OCI-LY1 (cell line): ENCODE measurements around the gene SENP6.

ENCODE experiments used
- H2AFZ ChIP-seq: fragments of 200-600 bp; sonication (generic), shearing (Covaris generic); 2 replicates; pipeline ENCODE4 v1.6.0; 2014; ENCODE audit warnings: antibody characterized with exemption, mild to moderate bottlenecking, low read length
- H3F3A ChIP-seq: fragments of 200-600 bp; sonication (generic), shearing (Covaris generic); 2 replicates; pipeline ENCODE4 v1.6.0; 2014; ENCODE audit warnings: mild to moderate bottlenecking, antibody characterized with exemption, low read length, moderate library complexity; ENCODE audit not compliant: insufficient read depth
- H3K27ac ChIP-seq: fragments of 200-600 bp; sonication (generic); 2 replicates; pipeline ENCODE4 v1.5.1; 2014; ENCODE audit warnings: low read length, mixed run types, mild to moderate bottlenecking, low read depth; ENCODE audit not compliant: poor library complexity, severe bottlenecking
- H3K27me3 ChIP-seq: fragments of 200-600 bp; sonication (generic); 2 replicates; pipeline ENCODE4 v1.6.0; 2014; ENCODE audit warnings: antibody characterized with exemption, mild to moderate bottlenecking, low read length, moderate library complexity; ENCODE audit not compliant: insufficient read depth
- H3K36me3 ChIP-seq: fragments of 200-600 bp; sonication (generic); 2 replicates; pipeline ENCODE4 v1.6.1; 2014; ENCODE audit warnings: mild to moderate bottlenecking, antibody characterized with exemption, low read length, moderate library complexity, mixed read lengths; ENCODE audit not compliant: insufficient read depth
- H3K4me1 ChIP-seq: fragments of 200-600 bp; sonication (generic); 2 replicates; pipeline ENCODE4 v1.5.1; 2014; ENCODE audit warnings: mild to moderate bottlenecking, low read length, moderate library complexity; ENCODE audit not compliant: insufficient read depth, severe bottlenecking
- H3K4me2 ChIP-seq: fragments of 200-600 bp; sonication (generic), shearing (Covaris generic); 2 replicates; pipeline ENCODE4 v1.6.1; 2014; ENCODE audit warnings: low read length
- H3K4me3 ChIP-seq: fragments of 200-600 bp; sonication (generic); 2 replicates; pipeline ENCODE4 v1.5.1; 2014; ENCODE audit warnings: low read length, low read depth, mild to moderate bottlenecking, mixed read lengths; ENCODE audit not compliant: poor library complexity, severe bottlenecking
- H3K79me2 ChIP-seq: fragments of 200-600 bp; shearing (Covaris generic); 2 replicates; pipeline ENCODE4 v1.6.1; 2016; ENCODE audit warnings: mixed run types, low read length, mixed read lengths; ENCODE audit not compliant: insufficient read depth
- H3K9ac ChIP-seq: fragments of 200-600 bp; sonication (generic), shearing (Covaris generic); 2 replicates; pipeline ENCODE4 v1.6.1; 2014; ENCODE audit warnings: mild to moderate bottlenecking, low read length, mixed read lengths
- H3K9me2 ChIP-seq: fragments of 200-600 bp; sonication (generic), shearing (Covaris generic); 2 replicates; pipeline ENCODE4 v1.6.1; 2014; ENCODE audit warnings: low read depth, mild to moderate bottlenecking, low read length, mixed read lengths
- H3K9me3 ChIP-seq: fragments of 200-600 bp; shearing (Covaris generic); 2 replicates; pipeline ENCODE4 v1.6.1; 2014; ENCODE audit warnings: low read length, mixed read lengths
- H4K20me1 ChIP-seq: fragments of 200-600 bp; sonication (generic), shearing (Covaris generic); 2 replicates; pipeline ENCODE4 v1.6.0; 2016; ENCODE audit warnings: mild to moderate bottlenecking, low read length; ENCODE audit not compliant: insufficient read depth
- EZH2 ChIP-seq: fragments of 200-600 bp; sonication (generic), shearing (Covaris generic); IDR thresholded peaks from 2 replicates; pipeline ENCODE4 v1.8.0; 2017; ENCODE audit warnings: borderline replicate concordance, mixed run types, mild to moderate bottlenecking, antibody characterized with exemption, low read length, moderate library complexity, mixed read lengths
- TF ChIP-seq, protein P1 (sequence below): fragments of 200-600 bp; sonication (generic), shearing (Covaris generic); IDR thresholded peaks from 2 replicates; pipeline ENCODE4 v1.5.1; 2017; ENCODE audit warnings: mild to moderate bottlenecking, antibody characterized with exemption, low read length, moderate library complexity, mixed read lengths

Gene SENP6

DNA sequence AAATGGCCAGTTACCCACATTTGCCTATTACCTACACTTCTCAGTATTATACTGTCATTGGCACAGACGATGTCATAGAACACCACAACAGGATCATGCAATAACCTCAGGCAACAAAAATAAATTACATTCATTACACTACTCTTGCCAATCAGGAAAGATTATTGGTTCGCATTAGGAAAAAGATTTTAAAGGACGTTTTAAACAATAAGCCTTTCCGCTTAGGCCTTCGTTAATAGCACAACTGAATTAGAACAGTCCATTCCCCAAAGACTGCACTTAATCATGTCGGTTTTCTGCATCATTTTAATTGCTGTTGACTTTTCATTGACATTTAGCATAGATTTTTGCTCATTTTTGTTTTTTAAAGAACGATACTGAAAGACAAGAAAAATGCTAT is 912 bp upstream of the SENP6 start:
- Histone ChIP-seq H2AFZ (peak overlapping the region; percentile 50), H3K4me3 (peak overlapping the region; percentile 94), H3K9ac (peak overlapping the region; percentile 95)

DNA sequence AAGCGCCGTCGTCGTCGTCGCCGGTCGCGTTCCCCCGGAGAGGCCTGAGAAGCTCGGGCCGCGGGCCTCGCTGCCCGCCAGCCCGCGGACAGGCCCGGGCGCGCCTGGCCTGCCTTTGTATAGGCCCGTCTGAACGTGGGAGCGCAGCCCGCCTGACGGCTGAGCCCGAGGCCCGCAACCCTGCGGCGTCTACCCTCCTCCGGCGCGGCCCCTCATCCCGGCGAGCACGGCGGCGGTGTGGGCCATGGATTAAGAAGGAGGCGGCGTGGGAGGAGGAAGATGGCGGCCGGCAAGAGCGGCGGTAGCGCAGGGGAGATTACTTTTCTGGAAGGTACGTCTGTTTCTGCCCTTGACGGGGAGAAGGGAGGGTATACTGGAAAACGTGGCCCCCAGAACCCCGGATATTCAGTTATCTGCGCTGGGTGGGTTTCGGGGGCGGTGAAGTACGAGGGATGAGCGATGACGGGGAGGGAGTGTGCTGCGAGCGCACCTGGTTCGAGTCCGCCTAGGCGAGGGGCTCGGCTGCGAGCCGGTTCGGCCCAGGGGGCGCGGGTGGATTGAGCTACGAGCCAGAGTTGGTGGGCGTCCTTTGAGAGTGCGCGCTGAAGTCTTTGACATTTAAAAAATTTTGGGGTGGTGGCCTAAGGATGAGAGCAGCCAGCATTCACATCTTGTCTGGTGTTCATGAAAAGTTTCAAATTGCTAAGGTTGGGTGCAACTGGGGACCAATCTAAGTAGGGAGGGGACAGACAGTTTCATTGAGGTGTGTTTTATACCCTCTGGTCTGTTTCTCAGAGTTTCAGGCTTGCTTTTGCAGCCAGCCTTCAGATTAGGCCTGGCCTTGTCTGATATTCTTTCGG is 796 bp downstream of the SENP6 start:
- no peak overlapping the region for H2AFZ ChIP-seq
- peak overlapping the region; percentile 78 for H3K27ac ChIP-seq
- H3K27me3 ChIP-seq, result no peaks in the 10 kb centered on the region
- no peaks in the 10 kb centered on the region for H3K9me3 ChIP-seq
- H3K4me2 ChIP-seq, result peak overlapping the region; percentile 64
- H3K4me3 ChIP-seq, result peak overlapping the region; percentile 94
- H3K9me2 ChIP-seq, result no peaks in the 10 kb centered on the region
- no peak for TF ChIP-seq EZH2
- TF ChIP-seq, protein P1, sequence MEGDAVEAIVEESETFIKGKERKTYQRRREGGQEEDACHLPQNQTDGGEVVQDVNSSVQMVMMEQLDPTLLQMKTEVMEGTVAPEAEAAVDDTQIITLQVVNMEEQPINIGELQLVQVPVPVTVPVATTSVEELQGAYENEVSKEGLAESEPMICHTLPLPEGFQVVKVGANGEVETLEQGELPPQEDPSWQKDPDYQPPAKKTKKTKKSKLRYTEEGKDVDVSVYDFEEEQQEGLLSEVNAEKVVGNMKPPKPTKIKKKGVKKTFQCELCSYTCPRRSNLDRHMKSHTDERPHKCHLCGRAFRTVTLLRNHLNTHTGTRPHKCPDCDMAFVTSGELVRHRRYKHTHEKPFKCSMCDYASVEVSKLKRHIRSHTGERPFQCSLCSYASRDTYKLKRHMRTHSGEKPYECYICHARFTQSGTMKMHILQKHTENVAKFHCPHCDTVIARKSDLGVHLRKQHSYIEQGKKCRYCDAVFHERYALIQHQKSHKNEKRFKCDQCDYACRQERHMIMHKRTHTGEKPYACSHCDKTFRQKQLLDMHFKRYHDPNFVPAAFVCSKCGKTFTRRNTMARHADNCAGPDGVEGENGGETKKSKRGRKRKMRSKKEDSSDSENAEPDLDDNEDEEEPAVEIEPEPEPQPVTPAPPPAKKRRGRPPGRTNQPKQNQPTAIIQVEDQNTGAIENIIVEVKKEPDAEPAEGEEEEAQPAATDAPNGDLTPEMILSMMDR, result no peak
- peaks cover 57% of the 10 kb centered on the region for H3K79me2 ChIP-seq
- peaks cover 41% of the 10 kb centered on the region for H3K4me1 ChIP-seq
- peak overlapping the region; percentile 95 for H3K9ac ChIP-seq
- no peaks in the 10 kb centered on the region for H3F3A ChIP-seq
- peaks cover 5% of the 10 kb centered on the region; the same call in 1 of the 2 replicates for H3K36me3 ChIP-seq
- no peaks in the 10 kb centered on the region for H4K20me1 ChIP-seq

More for the DNA sequence above, 912 bp upstream of the SENP6 start:
- Histone ChIP-seq H3K4me1 (peaks cover 31% of the 10 kb centered on the region), H3K79me2 (peaks cover 40% of the 10 kb centered on the region), H3F3A (no peaks in the 10 kb centered on the region), H3K9me3 (no peaks in the 10 kb centered on the region), H3K36me3 (peaks cover 5% of the 10 kb centered on the region; the same call in 1 of the 2 replicates), H3K4me2 (peak overlapping the region; percentile 64), H4K20me1 (no peaks in the 10 kb centered on the region), H3K27me3 (no peaks in the 10 kb centered on the region), H3K9me2 (no peaks in the 10 kb centered on the region), H3K27ac (no peak overlapping the region)
- no peak for TF ChIP-seq EZH2
- TF ChIP-seq, protein P1, result no peak

DNA sequence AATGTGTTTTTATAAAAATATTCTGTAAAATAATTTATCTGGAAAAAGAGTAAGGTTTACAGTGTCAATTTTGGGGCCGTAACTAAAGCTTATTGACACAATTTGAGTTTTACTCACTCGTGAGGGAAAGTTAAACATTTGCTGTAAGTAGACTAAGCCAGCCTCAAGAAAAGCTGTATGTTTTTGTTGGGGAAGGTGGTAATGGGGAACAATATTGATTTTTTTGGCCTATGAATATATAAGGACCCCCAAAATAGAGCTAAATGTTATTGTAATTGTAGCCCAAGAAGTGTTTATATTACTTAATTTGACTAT is 1.4 kb downstream of the SENP6 start:
- H3K9me3 ChIP-seq, result no peaks in the 10 kb centered on the region
- H2AFZ ChIP-seq, result no peak overlapping the region
- peak overlapping the region; percentile 94 for H3K4me3 ChIP-seq
- no peak for TF ChIP-seq EZH2
- TF ChIP-seq, protein P1, result no peak
- no peaks in the 10 kb centered on the region for H3K27me3 ChIP-seq
- peak overlapping the region; percentile 78 for H3K27ac ChIP-seq
- peaks cover 47% of the 10 kb centered on the region for H3K4me1 ChIP-seq
- no peaks in the 10 kb centered on the region for H3K9me2 ChIP-seq
- peaks cover 63% of the 10 kb centered on the region for H3K79me2 ChIP-seq
- H3K9ac ChIP-seq, result peak overlapping the region; percentile 95
- no peaks in the 10 kb centered on the region for H4K20me1 ChIP-seq
- H3K36me3 ChIP-seq, result peaks cover 5% of the 10 kb centered on the region; the same call in 1 of the 2 replicates
- H3K4me2 ChIP-seq, result peak overlapping the region; percentile 64
- H3F3A ChIP-seq, result no peaks in the 10 kb centered on the region
